MCF 10A (cell line): ENCODE data around the gene TSR1. TPM values are rescaled to one million over a fixed set of nuclear protein-coding genes. Genes with fewer than 3 reads are reported as not detected.

Experiments used
- BruUV-seq: library from RNA; stranded (reverse); fragments of 400-500 nt; replicated peaks from 2 replicates; lab custom pipeline; 2021; lab: Mats Ljungman, UMichigan
- CTCF ChIA-PET: fragments of 300-600 bp; sonication (Branson Sonifier 250); formaldehyde crosslinking; extraction: SDS; loops from one replicate; lab custom pipeline; 2021; ENCODE audit warnings: antibody characterized with exemption, inconsistent platforms; lab: Yijun Ruan, JAX
- POLR2A ChIA-PET: fragments of 300-600, 350-650 bp; sonication (Branson Sonifier 250); formaldehyde crosslinking; extraction: SDS; loops from one replicate; lab custom pipeline; 2020; ENCODE audit warnings: antibody characterized with exemption, inconsistent platforms; lab: Yijun Ruan, JAX
- DNase-seq: peaks from one replicate; pipeline ENCODE4 v3.0.0-alpha.2; 2018; ENCODE audit not compliant: unreplicated experiment
- H3K27ac Mint-ChIP-seq: one replicate; pipeline ENCODE4 v1.8.0; 2022; ENCODE audit warnings: mild to moderate bottlenecking, low read depth, mixed read lengths; ENCODE audit not compliant: unreplicated experiment
- H3K27me3 Mint-ChIP-seq: one replicate; pipeline ENCODE4 v1.8.0; 2022; ENCODE audit warnings: mixed read lengths; ENCODE audit not compliant: insufficient read depth, unreplicated experiment
- H3K36me3 Mint-ChIP-seq: one replicate; pipeline ENCODE4 v1.8.0; 2022; ENCODE audit warnings: mild to moderate bottlenecking, moderate library complexity, mixed read lengths; ENCODE audit not compliant: insufficient read depth, unreplicated experiment
- H3K4me1 Mint-ChIP-seq: one replicate; pipeline ENCODE4 v1.8.0; 2022; ENCODE audit warnings: mixed read lengths; ENCODE audit not compliant: insufficient read depth, unreplicated experiment
- H3K4me3 Mint-ChIP-seq: one replicate; pipeline ENCODE4 v1.8.0; 2022; ENCODE audit warnings: mild to moderate bottlenecking, moderate library complexity, mixed read lengths; ENCODE audit not compliant: unreplicated experiment
- H3K9me3 Mint-ChIP-seq: one replicate; pipeline ENCODE4 v1.8.0; 2022; ENCODE audit warnings: mixed read lengths; ENCODE audit not compliant: unreplicated experiment
- intact Hi-C: fragments of 100-400 bp; cut with micrococcal nuclease; formaldehyde crosslinking; loops from 2 replicates; pipeline ENCODE4 v1.14.1; 2022
- total RNA-seq: library from RNA; stranded (reverse); gene quantifications from 2 replicates; pipeline ENCODE4 v1.2.3, GENCODE V29; 2022
- TF ChIP-seq, protein P1 (sequence below): fragments of 200-600 bp; IDR thresholded peaks from one replicate; pipeline ENCODE4 v1.8.0; 2022; ENCODE audit warnings: antibody characterized with exemption, mild to moderate bottlenecking; ENCODE audit not compliant: unreplicated experiment

TSR1 gene
- total RNA-seq, 1 experiment from 2014 or later: 61.5 TPM

DNA sequence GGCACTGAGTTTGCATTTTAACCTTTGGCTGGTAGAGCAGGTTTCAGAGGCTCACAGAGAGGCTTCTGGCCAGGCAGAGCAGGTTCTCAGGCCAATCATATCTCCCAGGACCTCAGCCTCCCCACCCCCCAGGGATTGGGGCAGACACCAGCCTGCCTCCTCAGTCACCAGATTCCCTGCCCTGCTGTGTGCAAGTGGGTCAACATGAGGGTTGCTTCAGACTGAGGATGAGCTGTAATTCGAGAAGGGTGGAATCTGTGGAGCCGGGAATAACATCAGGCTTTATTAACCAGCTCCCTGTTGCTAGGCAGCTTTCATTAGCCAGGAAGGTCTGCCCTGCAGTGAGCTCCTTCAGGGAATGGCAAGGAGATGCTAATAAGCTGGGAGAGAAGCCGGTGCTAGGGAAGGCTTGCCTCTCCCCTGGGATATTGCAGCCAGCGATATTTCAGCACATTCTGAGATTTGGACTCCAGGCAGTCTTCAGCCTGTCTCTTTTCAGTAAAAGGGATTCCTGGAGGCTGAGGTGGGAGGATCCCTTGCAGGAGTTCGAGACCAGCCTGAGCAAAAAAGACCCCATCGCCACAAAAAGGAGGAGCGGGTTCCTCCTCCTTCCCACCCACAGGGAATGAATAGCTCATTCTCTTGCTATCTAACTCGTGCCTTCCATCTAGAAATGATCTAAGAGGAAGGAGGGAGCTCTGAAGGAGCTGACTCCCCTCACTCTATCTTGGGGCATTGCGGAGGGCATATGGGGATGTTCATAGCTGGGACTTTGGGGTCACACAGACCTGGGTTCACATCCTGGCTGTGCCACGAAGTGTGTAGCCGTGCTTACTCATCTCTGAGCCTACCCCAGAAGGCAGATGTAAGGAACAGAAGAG, 11.8 kb upstream of the TSR1 start:
- TF ChIP-seq, protein P1, sequence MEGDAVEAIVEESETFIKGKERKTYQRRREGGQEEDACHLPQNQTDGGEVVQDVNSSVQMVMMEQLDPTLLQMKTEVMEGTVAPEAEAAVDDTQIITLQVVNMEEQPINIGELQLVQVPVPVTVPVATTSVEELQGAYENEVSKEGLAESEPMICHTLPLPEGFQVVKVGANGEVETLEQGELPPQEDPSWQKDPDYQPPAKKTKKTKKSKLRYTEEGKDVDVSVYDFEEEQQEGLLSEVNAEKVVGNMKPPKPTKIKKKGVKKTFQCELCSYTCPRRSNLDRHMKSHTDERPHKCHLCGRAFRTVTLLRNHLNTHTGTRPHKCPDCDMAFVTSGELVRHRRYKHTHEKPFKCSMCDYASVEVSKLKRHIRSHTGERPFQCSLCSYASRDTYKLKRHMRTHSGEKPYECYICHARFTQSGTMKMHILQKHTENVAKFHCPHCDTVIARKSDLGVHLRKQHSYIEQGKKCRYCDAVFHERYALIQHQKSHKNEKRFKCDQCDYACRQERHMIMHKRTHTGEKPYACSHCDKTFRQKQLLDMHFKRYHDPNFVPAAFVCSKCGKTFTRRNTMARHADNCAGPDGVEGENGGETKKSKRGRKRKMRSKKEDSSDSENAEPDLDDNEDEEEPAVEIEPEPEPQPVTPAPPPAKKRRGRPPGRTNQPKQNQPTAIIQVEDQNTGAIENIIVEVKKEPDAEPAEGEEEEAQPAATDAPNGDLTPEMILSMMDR: no peak
- intact Hi-C loops: no loop called here
- Mint-ChIP-seq H3K9me3 (no peaks in the 10 kb centered on the region), H3K27ac (no peak overlapping the region), H3K4me1 (no peaks in the 10 kb centered on the region), H3K27me3 (no peaks in the 10 kb centered on the region), H3K4me3 (no peak overlapping the region), H3K36me3 (peaks cover 8% of the 10 kb centered on the region)
- CTCF ChIA-PET: interaction anchor here (0.7 to 1.0 kb wide), 2 partner anchors 11 to 13 kb away, joined by 3 to 4 read pairs; no protein-coding TSS in a partner anchor
- BruUV-seq: no TSS peak
- DNase-seq: peak; percentile 61
- POLR2A ChIA-PET: interaction anchor here (0.7 to 2.6 kb wide), 4 partner anchors 11 to 304 kb away, joined by 3 to 24 read pairs (median 4); partner anchors contain the start of genes SGSM2 and TSR1

- Mint-ChIP-seq H3K36me3 (peaks cover 8% of the 10 kb centered on the region), H3K4me3 (no peak overlapping the region), H3K27ac (no peak overlapping the region), H3K27me3 (no peaks in the 10 kb centered on the region), H3K4me1 (no peaks in the 10 kb centered on the region), H3K9me3 (no peaks in the 10 kb centered on the region)
- TF ChIP-seq, protein P1: no peak
- ChIA-PET POLR2A (interaction anchor here (1.9 kb wide), 1 partner anchor 10 kb away, joined by 13 read pairs; the partner anchor contains the start of genes SGSM2 and TSR1), CTCF (no interaction called here)
- intact Hi-C loops: no loop called here
- no peak for DNase-seq
- BruUV-seq: no TSS peak
Observed at GRCh38 chr17:2346475-2346874, 10.2 kb upstream of the TSR1 start.

DNA sequence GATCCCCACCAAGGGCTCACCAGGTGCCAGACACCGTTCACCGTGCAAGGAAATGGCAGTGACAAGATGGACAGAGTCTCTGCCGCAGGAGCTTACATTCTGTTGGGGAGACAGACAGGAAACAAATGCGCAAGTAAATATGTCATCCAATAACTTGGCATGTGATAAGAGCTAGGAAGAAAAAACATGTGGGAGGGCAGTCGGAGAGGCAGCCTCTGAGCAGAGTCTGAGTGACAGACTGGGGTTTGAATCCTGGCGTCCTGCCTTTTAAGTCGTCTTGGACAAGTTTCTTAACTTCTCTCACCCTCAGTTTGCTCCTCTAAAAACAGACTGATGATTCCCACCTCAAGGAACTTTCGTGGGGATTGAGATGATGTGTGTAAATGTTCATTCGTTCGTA, 8.3 kb upstream of the TSR1 start:
- H3K27ac Mint-ChIP-seq: no peak overlapping the region
- CTCF ChIA-PET: interaction anchor here (1.3 kb wide), 1 partner anchor 8 kb away, joined by 3 read pairs; no protein-coding TSS in a partner anchor
- BruUV-seq: no TSS peak
- no peak for DNase-seq
- H3K36me3 Mint-ChIP-seq: peaks cover 18% of the 10 kb centered on the region
- TF ChIP-seq, protein P1: no peak
- H3K4me3 Mint-ChIP-seq: no peak overlapping the region
- intact Hi-C loops: no loop called here
- no peaks in the 10 kb centered on the region for H3K4me1 Mint-ChIP-seq
- POLR2A ChIA-PET: no interaction called here
- H3K27me3 Mint-ChIP-seq: no peaks in the 10 kb centered on the region
- no peaks in the 10 kb centered on the region for H3K9me3 Mint-ChIP-seq

- Mint-ChIP-seq H3K9me3 (no peaks in the 10 kb centered on the region), H3K36me3 (peaks cover 18% of the 10 kb centered on the region), H3K27me3 (no peaks in the 10 kb centered on the region), H3K4me3 (no peak overlapping the region), H3K4me1 (no peaks in the 10 kb centered on the region), H3K27ac (no peak overlapping the region)
- DNase-seq: peak; percentile 20
- no TSS peak for BruUV-seq
- intact Hi-C loops: no loop called here
- TF ChIP-seq, protein P1: no peak
- ChIA-PET POLR2A (no interaction called here), CTCF (interaction anchor here (0.6 kb wide), 1 partner anchor 9 kb away, joined by 3 read pairs; no protein-coding TSS in a partner anchor)
Observed at GRCh38 chr17:2343421-2343820, 7.2 kb upstream of the TSR1 start.
